ENCODE data around the gene TMA16.

Gene TMA16

GRCh38 chr4:163484906-163485305, 9.6 kb upstream of the TMA16 start:
- in situ Hi-C loops (cut with HindIII; ENCODE audit: low sequenced_read_pairs) = no loop called here
- no peak overlapping the region for H3K4me3 ChIP-seq (ENCODE audit: low read depth, low read length)
- peak; percentile 49 for DNase-seq (ENCODE audit: low read depth, low spot score)
- peak; percentile 54 for TF ChIP-seq CTCF (IDR thresholded peaks at IDR 0.05; ENCODE audit: low read depth, low read length)

- TF ChIP-seq CTCF (IDR thresholded peaks at IDR 0.05; ENCODE audit: low read depth, low read length) = no peak
- in situ Hi-C loops (cut with HindIII; ENCODE audit: low sequenced_read_pairs) = no loop called here
- no peak overlapping the region for H3K4me3 ChIP-seq (ENCODE audit: low read depth, low read length)
- DNase-seq (ENCODE audit: low read depth, low spot score) = no peak
These were observed 8.9 kb upstream of the TMA16 start for GRCh38 chr4:163485589-163485988.

GRCh38 chr4:163486321-163486720, 8.2 kb upstream of the TMA16 start:
- no peak for DNase-seq (ENCODE audit: low read depth, low spot score)
- H3K4me3 ChIP-seq (ENCODE audit: low read depth, low read length) = no peak overlapping the region
- in situ Hi-C loops (cut with HindIII; ENCODE audit: low sequenced_read_pairs) = no loop called here
- TF ChIP-seq CTCF (IDR thresholded peaks at IDR 0.05; ENCODE audit: low read depth, low read length) = no peak

GRCh38 chr4:163489929-163490328, 4.6 kb upstream of the TMA16 start:
- TF ChIP-seq CTCF (IDR thresholded peaks at IDR 0.05; ENCODE audit: low read depth, low read length) = no peak
- no peak for DNase-seq (ENCODE audit: low read depth, low spot score)
- in situ Hi-C loops (cut with HindIII; ENCODE audit: low sequenced_read_pairs) = no loop called here
- H3K4me3 ChIP-seq (ENCODE audit: low read depth, low read length) = no peak overlapping the region

- DNase-seq (ENCODE audit: low read depth, low spot score) = no peak
- in situ Hi-C loops (cut with HindIII; ENCODE audit: low sequenced_read_pairs) = no loop called here
- no peak for TF ChIP-seq CTCF (IDR thresholded peaks at IDR 0.05; ENCODE audit: low read depth, low read length)
- H3K4me3 ChIP-seq (ENCODE audit: low read depth, low read length) = no peak overlapping the region
These were observed 1.5 kb upstream of the TMA16 start for GRCh38 chr4:163492951-163493504.

- TF ChIP-seq CTCF (IDR thresholded peaks at IDR 0.05; ENCODE audit: low read depth, low read length) = no peak
- H3K4me3 ChIP-seq (ENCODE audit: low read depth, low read length) = peak overlapping the region; percentile 98
- in situ Hi-C loops (cut with HindIII; ENCODE audit: low sequenced_read_pairs) = no loop called here
- no peak for DNase-seq (ENCODE audit: low read depth, low spot score)
These were observed 689 bp upstream of the TMA16 start for GRCh38 chr4:163493643-163494359.
